A549 (cell line): ENCODE data around the gene ERGIC1. TPM values are rescaled to one million over a fixed set of nuclear protein-coding genes. Genes with fewer than 3 reads are reported as not detected.

ENCODE experiments used
- ATAC-seq, 2 experiments: fragments of 200-7000 bp in 1 of 2; fragments of >200 bp in 1 of 2; cut with Nextera tagmentation in 1 of 2; cut with Tn5 transposase in 1 of 2; 3 replicates each; pipeline versions ENCODE4 v1.8.0 to v1.9.1; 2018 to 2020; ENCODE audit warnings: mild to moderate bottlenecking in 1 of 2, moderate library complexity in 1 of 2
- CTCF ChIA-PET: fragments of 300-600 bp; sonication (Branson Sonifier 250); formaldehyde crosslinking; extraction: SDS; loops from one replicate; lab custom pipeline; 2021; ENCODE audit warnings: antibody characterized with exemption, inconsistent platforms; lab: Yijun Ruan, JAX
- POLR2A ChIA-PET: fragments of 350-600 bp; formaldehyde crosslinking; extraction: SDS; loops from one replicate; lab custom pipeline; 2021; ENCODE audit warnings: antibody characterized with exemption, inconsistent platforms; lab: Yijun Ruan, JAX
- DNase-seq, 2 experiments: peaks; one replicate each; pipeline versions ENCODE4 v3.0.0 to v3.0.0-alpha.2; 2011 to 2016; ENCODE audit warnings: low read depth in 1 of 2, low spot score in 1 of 2
- FAIRE-seq: peaks from 2 replicates; lab custom pipeline; 2011; peaks lifted over from hg19 to GRCh38; lab: Jason Lieb, UNC
- H3K27ac ChIP-seq, 2 experiments: fragments of >200 bp; sonication (Bioruptor Twin); formaldehyde crosslinking; 3 replicates each; pipeline ENCODE4 v1.5.1; 2016 to 2017
- H3K4me1 ChIP-seq: fragments of >200 bp; sonication (Bioruptor Twin); formaldehyde crosslinking; 3 replicates; pipeline ENCODE4 v1.6.1; 2016
- H3K4me2 ChIP-seq: fragments of >200 bp; sonication (Bioruptor Twin); formaldehyde crosslinking; 3 replicates; pipeline ENCODE4 v1.6.1; 2016
- H3K4me3 ChIP-seq: fragments of >200 bp; sonication (Bioruptor Twin); formaldehyde crosslinking; 3 replicates; pipeline ENCODE4 v1.5.1; 2016
- H3K9me3 ChIP-seq: fragments of >200 bp; sonication (Bioruptor Twin); formaldehyde crosslinking; 3 replicates; pipeline ENCODE4 v1.6.1; 2016
- CBX8 ChIP-seq: fragments of 200-600 bp; sonication (generic); IDR thresholded peaks from 2 replicates; pipeline ENCODE4 v1.6.1; 2016
- CEBPB ChIP-seq, 2 experiments: fragments of >200 bp in 1 of 2; sonication (Bioruptor Twin) in 1 of 2; formaldehyde crosslinking in 1 of 2; IDR thresholded peaks; 2 replicates each; pipeline ENCODE4 v1.6.1; 2012 to 2016
- CTCF ChIP-seq: fragments of >200 bp; sonication (Bioruptor Twin); formaldehyde crosslinking; IDR thresholded peaks from 3 replicates; pipeline ENCODE4 v1.5.1; 2016
- EP300 ChIP-seq, 2 experiments: fragments of >200 bp; sonication (Bioruptor Twin); formaldehyde crosslinking; IDR thresholded peaks; 2 replicates in 1 of 2; 3 replicates in 1 of 2; pipeline ENCODE4 v1.6.1; 2016 to 2017
- FOSB ChIP-seq: fragments of 250-450 bp; sonication (Bioruptor Pico); IDR thresholded peaks from 2 replicates; pipeline ENCODE4 v1.5.0; 2020; ENCODE audit warnings: mild to moderate bottlenecking, moderate library complexity
- FOSL2 ChIP-seq, 2 experiments: fragments of 450-650 bp in 1 of 2; fragments of >200 bp in 1 of 2; sonication (Bioruptor Twin) in 1 of 2; formaldehyde crosslinking; IDR thresholded peaks; 2 replicates each; pipeline versions ENCODE4 v1.5.0 to v1.6.1; 2016 to 2020; ENCODE audit warnings: mild to moderate bottlenecking in 1 of 2, moderate library complexity in 1 of 2
- FOXS1 ChIP-seq: fragments of 250-450 bp; sonication (Bioruptor Pico); IDR thresholded peaks from 2 replicates; pipeline ENCODE4 v1.5.0; 2020; ENCODE audit warnings: mild to moderate bottlenecking, moderate library complexity
- HOXA7 ChIP-seq: fragments of 250-450 bp; sonication (Bioruptor Pico); IDR thresholded peaks from 2 replicates; pipeline ENCODE4 v1.5.0; 2020; ENCODE audit warnings: mild to moderate bottlenecking, moderate library complexity
- HOXB13 ChIP-seq: fragments of 250-450 bp; sonication (Bioruptor Pico); IDR thresholded peaks from 2 replicates; pipeline ENCODE4 v1.5.0; 2020; ENCODE audit warnings: low read depth, mild to moderate bottlenecking, moderate library complexity
- HOXB5 ChIP-seq: fragments of 250-450 bp; sonication (Bioruptor Pico); IDR thresholded peaks from 2 replicates; pipeline ENCODE4 v1.5.0; 2020; ENCODE audit warnings: mild to moderate bottlenecking, moderate library complexity
- JUN ChIP-seq, 2 experiments: fragments of >200 bp; sonication (Bioruptor Twin); formaldehyde crosslinking; IDR thresholded peaks; 2 replicates in 1 of 2; 3 replicates in 1 of 2; pipeline ENCODE4 v1.6.1; 2016 to 2017
- JUNB ChIP-seq: fragments of >200 bp; sonication (Bioruptor Twin); formaldehyde crosslinking; IDR thresholded peaks from 2 replicates; pipeline ENCODE4 v1.6.1; 2016
- MAFK ChIP-seq: fragments of 450-650 bp; IDR thresholded peaks from 2 replicates; pipeline ENCODE4 v1.6.1; 2014; ENCODE audit not compliant: partially characterized antibody
- NR3C1 ChIP-seq: fragments of >200 bp; sonication (Bioruptor Twin); formaldehyde crosslinking; IDR thresholded peaks from 3 replicates; pipeline ENCODE4 v1.6.1; 2017
- POLR2A ChIP-seq: IDR thresholded peaks from 2 replicates; pipeline ENCODE4 v1.6.1; 2012; ENCODE audit warnings: mild to moderate bottlenecking, low read length
- SMC3 ChIP-seq: fragments of >200 bp; sonication (Bioruptor Twin); formaldehyde crosslinking; IDR thresholded peaks from 3 replicates; pipeline ENCODE4 v1.6.1; 2018; ENCODE audit warnings: inconsistent platforms
- USF2 ChIP-seq: fragments of 450-650 bp; IDR thresholded peaks from 2 replicates; pipeline ENCODE4 v1.6.1; 2014; ENCODE audit warnings: antibody characterized with exemption
- ZC3H11A ChIP-seq: fragments of 450-650 bp; IDR thresholded peaks from 2 replicates; pipeline ENCODE4 v1.6.1; 2014; ENCODE audit warnings: antibody characterized with exemption, mild to moderate bottlenecking
- ZSCAN20 ChIP-seq: fragments of 250-450 bp; sonication (Bioruptor Pico); IDR thresholded peaks from 2 replicates; pipeline ENCODE4 v1.8.0; 2022; ENCODE audit warnings: mild to moderate bottlenecking, moderate library complexity
- WGBS: methylation state at CpG from one replicate; pipeline ENCODE4 v1.1.6; 2017; ENCODE audit errors: missing lambda C conversion rate; 5-methylcytosine and 5-hydroxymethylcytosine counted together
- polyA plus RNA-seq, 4 experiments: library from polyadenylated mRNA; depleted of rRNA in 3 of 4; stranded (reverse); fragments of >200 nt; fragmentation: RNase III in 1 of 4; extraction: RNeasy Plus Mini Kit Qiagen cat#74134 plus additional on column Dnase treatment in 1 of 4; gene quantifications; 2 replicates in 3 of 4; 3 replicates in 1 of 4; pipeline ENCODE4 v1.2.3, GENCODE V29; 2011 to 2017
- TF ChIP-seq, protein P1 (sequence below): IDR thresholded peaks from 2 replicates; pipeline ENCODE4 v1.6.1; 2012
- TF ChIP-seq, protein P2 (sequence below): fragments of 250-450 bp; sonication (Bioruptor Pico); IDR thresholded peaks from 2 replicates; pipeline ENCODE4 v1.5.0; 2021; ENCODE audit warnings: mild to moderate bottlenecking, moderate library complexity, borderline replicate concordance
- TF ChIP-seq, protein P3 (sequence below): fragments of 250-450 bp; sonication (Bioruptor Pico); IDR thresholded peaks from 2 replicates; pipeline ENCODE4 v1.5.0; 2020; ENCODE audit warnings: low read depth, mild to moderate bottlenecking, moderate library complexity
- TF ChIP-seq, protein P4 (sequence below): fragments of 200-600 bp; sonication (generic); IDR thresholded peaks from 2 replicates; pipeline ENCODE4 v1.6.1; 2016; ENCODE audit warnings: antibody characterized with exemption, mild to moderate bottlenecking, moderate library complexity

Gene ERGIC1
- polyA plus RNA-seq, 2 of the 4 experiments (the other 2 are of a cell fraction): 176 to 304 TPM

DNA sequence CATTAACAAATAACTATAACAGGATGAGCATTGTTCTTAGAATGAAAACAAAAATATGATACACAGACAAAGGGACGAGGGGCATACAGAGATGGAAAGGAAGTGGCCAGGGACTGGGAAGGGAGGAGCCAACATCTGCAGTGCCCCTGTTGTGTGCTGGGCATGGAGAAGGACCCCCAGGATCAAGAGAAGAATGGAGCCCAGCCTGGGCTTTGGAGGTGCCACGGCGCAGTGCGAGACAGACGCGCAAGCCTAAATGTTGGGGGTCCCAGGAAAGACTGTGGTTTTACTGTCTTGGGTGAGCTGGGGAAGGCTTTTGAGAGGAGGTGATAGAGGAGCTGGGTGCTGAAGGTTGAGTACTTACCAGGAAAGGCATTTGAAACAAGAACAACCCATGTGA lies 34.6 kb upstream of the ERGIC1 start:
- Histone ChIP-seq H3K27ac (peak overlapping the region; percentile 72 to 82; a peak in 5 of 6 replicates), H3K9me3 (0 out of 3 replicates have a peak, but pooled peaks cover 4% of the 10 kb centered on the region), H3K4me2 (no peak overlapping the region), H3K4me3 (no peak overlapping the region), H3K4me1 (peaks cover 61% of the 10 kb centered on the region)
- no peak for FAIRE-seq
- CTCF ChIA-PET: interaction anchor here (1.4 to 4.0 kb wide), 4 partner anchors 8 to 83 kb away, joined by 4 to 21 read pairs (median 6); partner anchors contain the start of gene DUSP1
- TF ChIP-seq, protein P1, sequence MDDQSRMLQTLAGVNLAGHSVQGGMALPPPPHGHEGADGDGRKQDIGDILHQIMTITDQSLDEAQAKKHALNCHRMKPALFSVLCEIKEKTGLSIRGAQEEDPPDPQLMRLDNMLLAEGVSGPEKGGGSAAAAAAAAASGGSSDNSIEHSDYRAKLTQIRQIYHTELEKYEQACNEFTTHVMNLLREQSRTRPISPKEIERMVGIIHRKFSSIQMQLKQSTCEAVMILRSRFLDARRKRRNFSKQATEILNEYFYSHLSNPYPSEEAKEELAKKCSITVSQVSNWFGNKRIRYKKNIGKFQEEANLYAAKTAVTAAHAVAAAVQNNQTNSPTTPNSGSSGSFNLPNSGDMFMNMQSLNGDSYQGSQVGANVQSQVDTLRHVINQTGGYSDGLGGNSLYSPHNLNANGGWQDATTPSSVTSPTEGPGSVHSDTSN: no peak
- TF ChIP-seq NR3C1: no peak
- no peak for TF ChIP-seq ZSCAN20 (CRISPR knock-in tag)
- TF ChIP-seq CBX8: no peak
- no peak for TF ChIP-seq HOXB13
- no peak for TF ChIP-seq FOSB
- no peak for TF ChIP-seq EP300 (IDR thresholded peaks at IDR 0.05)
- no peak for TF ChIP-seq JUN (IDR thresholded peaks at IDR 0.05)
- no peak for TF ChIP-seq HOXB5
- TF ChIP-seq, protein P2, sequence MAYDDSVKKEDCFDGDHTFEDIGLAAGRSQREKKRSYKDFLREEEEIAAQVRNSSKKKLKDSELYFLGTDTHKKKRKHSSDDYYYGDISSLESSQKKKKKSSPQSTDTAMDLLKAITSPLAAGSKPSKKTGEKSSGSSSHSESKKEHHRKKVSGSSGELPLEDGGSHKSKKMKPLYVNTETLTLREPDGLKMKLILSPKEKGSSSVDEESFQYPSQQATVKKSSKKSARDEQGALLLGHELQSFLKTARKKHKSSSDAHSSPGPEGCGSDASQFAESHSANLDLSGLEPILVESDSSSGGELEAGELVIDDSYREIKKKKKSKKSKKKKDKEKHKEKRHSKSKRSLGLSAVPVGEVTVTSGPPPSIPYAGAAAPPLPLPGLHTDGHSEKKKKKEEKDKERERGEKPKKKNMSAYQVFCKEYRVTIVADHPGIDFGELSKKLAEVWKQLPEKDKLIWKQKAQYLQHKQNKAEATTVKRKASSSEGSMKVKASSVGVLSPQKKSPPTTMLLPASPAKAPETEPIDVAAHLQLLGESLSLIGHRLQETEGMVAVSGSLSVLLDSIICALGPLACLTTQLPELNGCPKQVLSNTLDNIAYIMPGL: no peak
- TF ChIP-seq SMC3: no peak
- TF ChIP-seq HOXA7 (CRISPR knock-in tag): no peak
- no peak for TF ChIP-seq USF2
- no peak for TF ChIP-seq ZC3H11A
- no peak for TF ChIP-seq POLR2A
- TF ChIP-seq JUNB: no peak
- no peak for TF ChIP-seq MAFK
- TF ChIP-seq FOXS1 (CRISPR knock-in tag): no peak
- TF ChIP-seq CEBPB (IDR thresholded peaks at IDR 0.05): no peak
- TF ChIP-seq CTCF: no peak
- 93% methylated on average over 6 of the region's 6 CpGs for WGBS
- no peak for ATAC-seq
- POLR2A ChIA-PET: interaction anchor here (1.6 to 1.8 kb wide), 2 partner anchors 27 to 29 kb away, joined by 8 to 15 read pairs; partner anchors contain the start of gene DUSP1
- no peak for DNase-seq

DNA sequence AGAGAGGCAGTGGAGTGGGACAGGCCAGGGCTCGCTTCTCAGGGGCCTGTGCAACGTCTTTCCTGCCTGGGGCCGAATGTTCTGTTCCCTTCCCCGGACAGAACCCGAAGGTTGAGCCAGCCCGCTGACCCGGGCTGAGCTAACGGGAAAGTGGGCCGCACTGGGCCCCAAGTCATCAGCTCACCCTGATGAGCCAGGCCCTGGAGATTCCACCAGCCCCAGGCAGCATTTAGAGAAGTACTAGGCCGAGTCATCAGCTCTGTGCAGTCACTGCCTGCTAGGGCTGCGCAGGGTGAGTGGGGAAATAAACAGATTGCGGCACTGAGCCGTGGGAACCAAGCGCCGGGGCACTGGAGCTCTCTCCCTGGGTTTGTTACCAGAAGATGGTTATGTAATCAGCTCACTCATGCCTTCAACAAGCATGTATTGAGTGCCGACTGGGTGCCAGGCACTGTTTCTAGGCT lies 33.9 kb upstream of the ERGIC1 start:
- ATAC-seq (peak; percentile 64 to 71), FAIRE-seq (no peak), DNase-seq (peak in 1 of 2 experiments; percentile 72)
- TF ChIP-seq, protein P3, sequence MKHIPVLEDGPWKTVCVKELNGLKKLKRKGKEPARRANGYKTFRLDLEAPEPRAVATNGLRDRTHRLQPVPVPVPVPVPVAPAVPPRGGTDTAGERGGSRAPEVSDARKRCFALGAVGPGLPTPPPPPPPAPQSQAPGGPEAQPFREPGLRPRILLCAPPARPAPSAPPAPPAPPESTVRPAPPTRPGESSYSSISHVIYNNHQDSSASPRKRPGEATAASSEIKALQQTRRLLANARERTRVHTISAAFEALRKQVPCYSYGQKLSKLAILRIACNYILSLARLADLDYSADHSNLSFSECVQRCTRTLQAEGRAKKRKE (CRISPR knock-in tag): peak; percentile 42; the same call in 1 of the 2 replicates
- TF ChIP-seq FOSL2 (IDR thresholded peaks at IDR 0.05) (no peak), FOSL2 (CRISPR knock-in tag; IDR thresholded peaks at IDR 0.05) (peak; percentile 72), HOXB5 (0 out of 2 replicates have a peak, but pooled peaks have one; percentile 24)
- TF ChIP-seq, protein P4, sequence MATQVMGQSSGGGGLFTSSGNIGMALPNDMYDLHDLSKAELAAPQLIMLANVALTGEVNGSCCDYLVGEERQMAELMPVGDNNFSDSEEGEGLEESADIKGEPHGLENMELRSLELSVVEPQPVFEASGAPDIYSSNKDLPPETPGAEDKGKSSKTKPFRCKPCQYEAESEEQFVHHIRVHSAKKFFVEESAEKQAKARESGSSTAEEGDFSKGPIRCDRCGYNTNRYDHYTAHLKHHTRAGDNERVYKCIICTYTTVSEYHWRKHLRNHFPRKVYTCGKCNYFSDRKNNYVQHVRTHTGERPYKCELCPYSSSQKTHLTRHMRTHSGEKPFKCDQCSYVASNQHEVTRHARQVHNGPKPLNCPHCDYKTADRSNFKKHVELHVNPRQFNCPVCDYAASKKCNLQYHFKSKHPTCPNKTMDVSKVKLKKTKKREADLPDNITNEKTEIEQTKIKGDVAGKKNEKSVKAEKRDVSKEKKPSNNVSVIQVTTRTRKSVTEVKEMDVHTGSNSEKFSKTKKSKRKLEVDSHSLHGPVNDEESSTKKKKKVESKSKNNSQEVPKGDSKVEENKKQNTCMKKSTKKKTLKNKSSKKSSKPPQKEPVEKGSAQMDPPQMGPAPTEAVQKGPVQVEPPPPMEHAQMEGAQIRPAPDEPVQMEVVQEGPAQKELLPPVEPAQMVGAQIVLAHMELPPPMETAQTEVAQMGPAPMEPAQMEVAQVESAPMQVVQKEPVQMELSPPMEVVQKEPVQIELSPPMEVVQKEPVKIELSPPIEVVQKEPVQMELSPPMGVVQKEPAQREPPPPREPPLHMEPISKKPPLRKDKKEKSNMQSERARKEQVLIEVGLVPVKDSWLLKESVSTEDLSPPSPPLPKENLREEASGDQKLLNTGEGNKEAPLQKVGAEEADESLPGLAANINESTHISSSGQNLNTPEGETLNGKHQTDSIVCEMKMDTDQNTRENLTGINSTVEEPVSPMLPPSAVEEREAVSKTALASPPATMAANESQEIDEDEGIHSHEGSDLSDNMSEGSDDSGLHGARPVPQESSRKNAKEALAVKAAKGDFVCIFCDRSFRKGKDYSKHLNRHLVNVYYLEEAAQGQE: no peak
- Histone ChIP-seq H3K4me2 (0 out of 3 replicates have a peak overlapping the region, but pooled peaks have one; percentile 7), H3K27ac (peak overlapping the region; percentile 72 to 82; a peak in 5 of 6 replicates), H3K9me3 (0 out of 3 replicates have a peak, but pooled peaks cover 4% of the 10 kb centered on the region), H3K4me3 (no peak overlapping the region), H3K4me1 (peaks cover 58% of the 10 kb centered on the region)
- ChIA-PET CTCF (interaction anchor here (0.6 to 4.0 kb wide), 5 partner anchors 9 to 133 kb away, joined by 3 to 21 read pairs (median 4); partner anchors contain the start of gene DUSP1), POLR2A (interaction anchor here (1.6 to 1.8 kb wide), 2 partner anchors 28 to 30 kb away, joined by 8 to 15 read pairs; partner anchors contain the start of gene DUSP1)
- 86% methylated on average over 16 of the region's 16 CpGs for WGBS
